AG04450 (cell line): ENCODE results near the gene XYLT1. TPM values are rescaled to one million over a fixed set of nuclear protein-coding genes. Genes with fewer than 3 reads are reported as not detected.

ENCODE experiments used
- CTCF ChIA-PET: fragments of 300-600, 350-600 bp; formaldehyde crosslinking; extraction: SDS; loops from one replicate; lab custom pipeline; 2022; ENCODE audit warnings: antibody characterized with exemption, inconsistent platforms; lab: Charles Lee
- POLR2A ChIA-PET: fragments of 350-600 bp; formaldehyde crosslinking; extraction: SDS; loops from one replicate; lab custom pipeline; 2021; ENCODE audit warnings: antibody characterized with exemption, inconsistent platforms; lab: Yijun Ruan, JAX
- DNase-seq: peaks from one replicate; pipeline ENCODE4 v3.0.0-alpha.2; 2011; ENCODE audit warnings: low read depth, low spot score
- H3K27ac ChIP-seq: one replicate; pipeline ENCODE4 v1.5.1; 2012; ENCODE audit warnings: low read depth, low read length, control low read depth
- H3K27me3 ChIP-seq: one replicate; pipeline ENCODE4 v1.6.0; 2012; ENCODE audit warnings: low read length; ENCODE audit not compliant: control insufficient read depth, insufficient read depth
- H3K4me3 ChIP-seq: 2 replicates; pipeline ENCODE4 v1.5.1; 2011; ENCODE audit warnings: mild to moderate bottlenecking, low read depth, low read length, control low read depth
- H3K9me3 ChIP-seq: 2 replicates; pipeline ENCODE4 v1.5.1; 2012; ENCODE audit warnings: low read length; ENCODE audit not compliant: control insufficient read depth, insufficient read depth
- CTCF ChIP-seq: IDR thresholded peaks from 2 replicates; pipeline ENCODE4 v1.5.1; 2011; ENCODE audit warnings: low read depth, low read length, control low read depth, inconsistent platforms
- polyA plus RNA-seq: library from polyadenylated mRNA; depleted of rRNA; stranded (reverse); fragments of >200 nt; gene quantifications from 2 replicates; pipeline ENCODE4 v1.2.3, GENCODE V29; 2011

The XYLT1 gene
- polyA plus RNA-seq, 1 experiment: 6.7 TPM

- ChIA-PET POLR2A (no interaction called here), CTCF (no interaction called here)
- Histone ChIP-seq H3K27ac (no peak overlapping the region), H3K4me3 (no peak overlapping the region), H3K9me3 (no peaks in the 10 kb centered on the region), H3K27me3 (no peaks in the 10 kb centered on the region)
- no peak for DNase-seq
- TF ChIP-seq CTCF: no peak
Measured at GRCh38 chr16:17426451-17426850, 44.3 kb downstream of the XYLT1 start.

GRCh38 chr16:17424771-17425170, 46.0 kb downstream of the XYLT1 start:
- Histone ChIP-seq H3K9me3 (no peaks in the 10 kb centered on the region), H3K27me3 (no peaks in the 10 kb centered on the region), H3K27ac (no peak overlapping the region), H3K4me3 (no peak overlapping the region)
- no peak for TF ChIP-seq CTCF
- POLR2A ChIA-PET: no interaction called here
- DNase-seq: no peak
- CTCF ChIA-PET: no interaction called here

GRCh38 chr16:17423221-17423620, 47.5 kb downstream of the XYLT1 start:
- H3K9me3 ChIP-seq: no peaks in the 10 kb centered on the region
- H3K27me3 ChIP-seq: no peaks in the 10 kb centered on the region
- CTCF ChIA-PET: no interaction called here
- H3K4me3 ChIP-seq: no peak overlapping the region
- no peak overlapping the region for H3K27ac ChIP-seq
- no peak for TF ChIP-seq CTCF
- POLR2A ChIA-PET: no interaction called here
- DNase-seq: no peak

- CTCF ChIA-PET: interaction anchor here (0.7 kb wide), 1 partner anchor 158 kb away, joined by 3 read pairs; no protein-coding TSS in a partner anchor
- POLR2A ChIA-PET: no interaction called here
- Histone ChIP-seq H3K4me3 (no peak overlapping the region), H3K9me3 (no peaks in the 10 kb centered on the region), H3K27me3 (no peaks in the 10 kb centered on the region), H3K27ac (peak overlapping the region; percentile 2)
- no peak for TF ChIP-seq CTCF
- DNase-seq: no peak
Measured at GRCh38 chr16:17420816-17421215, 49.9 kb downstream of the XYLT1 start.

GRCh38 chr16:17419266-17419665, 51.5 kb downstream of the XYLT1 start:
- no peaks in the 10 kb centered on the region for H3K9me3 ChIP-seq
- no peak overlapping the region for H3K27ac ChIP-seq
- no peak overlapping the region for H3K4me3 ChIP-seq
- CTCF ChIA-PET: no interaction called here
- no peaks in the 10 kb centered on the region for H3K27me3 ChIP-seq
- TF ChIP-seq CTCF: no peak
- POLR2A ChIA-PET: no interaction called here
- DNase-seq: no peak
